Measurements from ENCODE around the gene PHLPP1.

PHLPP1 gene

GRCh38 chr18:62850619-62851306 lies 135.4 kb downstream of the PHLPP1 start:
- TF ChIP-seq CTCF (IDR thresholded peaks at IDR 0.05): no peak

- TF ChIP-seq CTCF (IDR thresholded peaks at IDR 0.05): no peak
Measured at GRCh38 chr18:62852851-62853250, 137.5 kb downstream of the PHLPP1 start.

GRCh38 chr18:62856294-62856693 lies 141.0 kb downstream of the PHLPP1 start:
- no peak for TF ChIP-seq CTCF (IDR thresholded peaks at IDR 0.05)

DNA sequence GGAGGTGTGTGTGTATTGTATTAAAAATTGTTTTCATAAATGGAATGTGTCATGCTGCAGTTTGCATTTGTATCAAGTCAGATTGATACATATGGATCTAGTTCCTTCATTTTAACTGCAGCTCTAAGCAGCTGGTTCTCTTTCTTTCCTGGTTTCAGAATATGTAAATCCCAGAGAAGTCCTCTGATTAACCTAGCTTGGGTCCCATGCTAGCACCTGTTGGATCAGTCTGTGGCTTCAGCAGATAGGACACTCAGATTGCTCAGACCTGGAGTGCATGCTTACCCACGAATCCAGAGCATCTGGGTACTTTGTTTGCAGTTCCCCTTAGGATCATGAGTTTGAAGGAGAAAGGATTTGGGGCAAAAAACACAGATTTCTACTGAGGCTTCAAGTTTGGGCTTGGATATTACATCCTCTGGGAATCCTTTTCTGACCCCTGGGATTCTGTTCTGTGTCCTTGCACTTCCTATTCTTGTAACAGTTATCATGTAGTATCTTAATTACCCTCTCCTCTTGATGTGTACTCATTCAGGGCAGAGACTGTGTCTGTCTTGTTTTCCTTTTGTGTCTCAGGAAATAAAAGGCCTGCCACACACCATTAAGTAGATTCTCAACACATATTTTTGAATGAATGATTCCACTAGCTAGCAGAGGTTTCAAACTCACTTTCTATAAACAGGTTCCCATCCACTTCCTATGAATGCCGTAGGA lies 142.1 kb downstream of the PHLPP1 start:
- TF ChIP-seq CTCF (IDR thresholded peaks at IDR 0.05): no peak

DNA sequence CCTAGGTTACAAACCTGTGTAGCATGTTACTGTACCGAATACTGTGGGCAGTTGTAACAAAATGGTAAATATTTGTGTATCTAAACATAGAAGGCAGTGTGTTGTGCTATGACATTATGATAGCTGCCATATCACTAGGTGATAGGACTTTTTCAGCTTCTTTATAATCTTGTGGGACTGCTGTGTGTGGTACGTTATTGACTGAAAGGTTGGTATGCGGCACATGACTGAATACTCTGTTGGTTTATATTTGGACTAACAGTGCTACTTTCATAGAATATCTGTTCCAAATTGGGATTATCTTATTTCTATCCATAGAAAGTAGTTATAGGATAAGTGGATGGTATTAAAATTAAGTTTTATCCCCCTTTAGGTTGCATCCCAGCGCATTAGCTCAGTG lies 144.7 kb downstream of the PHLPP1 start:
- no peak for TF ChIP-seq CTCF (IDR thresholded peaks at IDR 0.05)

- TF ChIP-seq CTCF (IDR thresholded peaks at IDR 0.05): no peak
Measured at GRCh38 chr18:62862466-62862865, 147.1 kb downstream of the PHLPP1 start.

DNA sequence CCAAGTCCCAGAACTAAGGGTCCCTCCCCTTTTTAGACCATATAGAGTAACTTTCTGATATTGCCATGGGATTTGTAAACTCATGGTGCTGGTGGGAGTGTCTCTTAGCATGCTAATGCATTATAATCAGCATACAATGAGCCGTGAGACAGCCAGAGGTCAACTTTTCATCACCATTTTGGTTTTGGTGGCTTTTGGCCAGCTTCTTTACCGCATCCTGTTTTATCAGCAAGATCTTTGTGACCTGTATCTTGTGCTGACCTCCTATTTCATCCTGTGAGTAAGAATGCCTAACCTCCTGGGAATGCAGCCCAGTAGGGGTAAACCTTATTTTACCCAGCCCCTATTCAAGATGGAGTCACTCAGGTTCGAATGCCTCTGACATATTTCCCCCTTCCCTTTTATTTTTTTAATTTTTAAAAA lies 148.2 kb downstream of the PHLPP1 start:
- TF ChIP-seq CTCF (IDR thresholded peaks at IDR 0.05): no peak

All from LNCAP (cell line).